ENCODE results near the gene LMBRD2. TPM values are rescaled to one million over a fixed set of nuclear protein-coding genes. Genes with fewer than 3 reads are reported as not detected.

Gene LMBRD2
- total RNA-seq (2022; extraction: Qiagen RNA extraction) = 1.00 to 1.9 TPM (median 1.5 TPM) in 5 replicates

GRCh38 chr5:36151434-36152323 is at the start of gene LMBRD2, which contains the start of gene SKP2:
LMBRD2 (minus strand) TSS chr5:36151887; CDS start chr5:36143349, 8,538 bp downstream.
SKP2 (plus strand) TSS chr5:36152111; CDS start chr5:36152263, 152 bp downstream.

GRCh38 chr5:36066540-36067210 is 85.0 kb downstream of the LMBRD2 start, which contains the start of gene UGT3A2:
UGT3A2 (minus strand) TSS chr5:36066882; CDS start chr5:36066789, 93 bp downstream.

Other genes starting within 250 kb of the LMBRD2 start
- not detected in 5 replicates for gene CAPSL, start 213.3 kb downstream of the LMBRD2 start, total RNA-seq (2022; extraction: Qiagen RNA extraction)
- not detected in 5 replicates for gene UGT3A1, start 160.5 kb downstream of the LMBRD2 start, total RNA-seq (2022; extraction: Qiagen RNA extraction)
- gene UGT3A2, start 85.0 kb downstream of the LMBRD2 start, total RNA-seq (2022; extraction: Qiagen RNA extraction) = not detected in 5 replicates
- 18.4 to 21.1 TPM (median 18.9 TPM) in 5 replicates for gene SKP2, start 224 bp upstream of the LMBRD2 start, total RNA-seq (2022; extraction: Qiagen RNA extraction)
- gene NADK2, start 90.0 kb upstream of the LMBRD2 start, total RNA-seq (2022; extraction: Qiagen RNA extraction) = 9.0 to 13.1 TPM (median 11.4 TPM) in 5 replicates
- gene RANBP3L, start 150.0 kb upstream of the LMBRD2 start, total RNA-seq (2022; extraction: Qiagen RNA extraction) = not detected in 5 replicates

Measured in A549 treated with AZD2906 at 1 μM for 4 hours (cell line).